A549 (cell line): ENCODE measurements around the gene ZNF69.
"Not testable (repeated sequence)": the region's sequence is repeated elsewhere in the genome, so short reads cannot be mapped to it uniquely, and the experiment has no call there.

Source experiments
- BCL3 ChIP-seq: fragments of >200 bp; sonication (Bioruptor Twin); formaldehyde crosslinking; IDR thresholded peaks from 3 replicates; pipeline ENCODE4 v1.6.1; 2016
- CHD2 ChIP-seq: fragments of 150-350 bp; IDR thresholded peaks from 2 replicates; pipeline ENCODE4 v1.6.1; 2014; ENCODE audit warnings: low read length; ENCODE audit not compliant: partially characterized antibody
- CHD4 ChIP-seq: fragments of 200-600 bp; sonication (generic); IDR thresholded peaks from 2 replicates; pipeline ENCODE4 v1.6.1; 2016; ENCODE audit warnings: antibody characterized with exemption, mild to moderate bottlenecking, borderline replicate concordance
- CTCF ChIP-seq: fragments of >200 bp; sonication (Bioruptor Twin); formaldehyde crosslinking; IDR thresholded peaks from 3 replicates; pipeline ENCODE4 v1.5.1; 2016
- HDAC2 ChIP-seq: fragments of 200-600 bp; sonication (generic); IDR thresholded peaks from 2 replicates; pipeline ENCODE4 v1.6.1; 2016
- MAX ChIP-seq: IDR thresholded peaks from 2 replicates; pipeline ENCODE4 v1.6.1; 2012
- RAD21 ChIP-seq, 2 experiments: fragments of >200 bp in 1 of 2; sonication (Bioruptor Twin) in 1 of 2; formaldehyde crosslinking in 1 of 2; IDR thresholded peaks in 1 of 2; conservative IDR thresholded peaks in 1 of 2; 2 replicates in 1 of 2; 3 replicates in 1 of 2; pipeline ENCODE4 v1.6.1; 2012 to 2018; ENCODE audit warnings: inconsistent platforms in 1 of 2
- REST ChIP-seq: fragments of 200-600 bp; sonication (generic); IDR thresholded peaks from 2 replicates; pipeline ENCODE4 v1.6.1; 2016; ENCODE audit warnings: antibody characterized with exemption, mild to moderate bottlenecking, moderate library complexity

- TF ChIP-seq BCL3; REST; CTCF; RAD21 (conservative IDR thresholded peaks at IDR 0.05 in 1 of 2, IDR thresholded peaks at IDR 0.05 in 1 of 2); CHD2; HDAC2; CHD4; MAX: not testable (repeated sequence)
Observed at GRCh38 chr19:11941361-11941887, 53.8 kb downstream of the ZNF69 start.
